Measurements from ENCODE around the gene TBXA2R.
"Not testable (repeated sequence)": the region's sequence is repeated elsewhere in the genome, so short reads cannot be mapped to it uniquely, and the experiment has no call there.

Gene TBXA2R

GRCh38 chr19:3605361-3605760, 1.3 kb downstream of the TBXA2R start:
- DNase-seq (ENCODE audit: low read depth), result no peak

- DNase-seq (ENCODE audit: low read depth), result no peak
These were observed 1.7 kb downstream of the TBXA2R start for GRCh38 chr19:3604987-3605343.

DNA sequence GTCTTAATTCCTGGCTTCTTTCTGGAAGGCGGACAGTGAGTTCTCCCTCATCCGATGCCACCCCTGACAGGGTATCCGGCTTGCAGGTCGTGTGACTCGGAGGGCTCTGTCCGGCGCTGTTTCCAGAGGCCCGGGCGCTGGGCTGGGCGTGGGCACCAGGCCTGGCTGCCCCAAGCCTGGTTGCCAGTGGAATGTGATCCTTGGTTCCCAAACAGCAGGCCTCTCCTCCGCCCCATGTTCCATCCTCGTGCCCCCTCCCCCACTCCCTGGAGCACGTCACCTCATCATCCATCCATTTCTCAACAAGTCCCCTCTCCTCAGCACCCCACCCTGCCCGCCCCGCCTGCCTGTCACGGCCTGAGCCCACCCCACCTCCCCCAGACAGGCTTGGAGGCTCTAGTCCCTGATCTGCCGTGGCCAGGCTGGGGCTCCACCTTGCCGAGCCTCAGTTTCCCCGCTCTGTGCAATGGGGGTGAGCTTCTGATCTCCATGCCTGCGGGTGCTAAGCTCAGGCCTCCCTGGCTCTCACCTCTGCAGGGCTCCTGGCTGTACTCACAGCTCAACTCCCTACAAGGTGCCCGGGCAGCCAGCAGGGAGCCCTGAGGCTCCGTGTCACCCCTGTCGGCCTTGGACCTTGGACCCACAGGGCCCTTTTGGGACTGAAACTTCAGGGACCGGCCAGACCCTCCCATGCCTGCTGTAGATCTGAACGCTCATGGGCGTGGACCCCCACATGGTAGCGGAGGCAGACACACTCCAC, 2.3 kb downstream of the TBXA2R start:
- no peak for DNase-seq (ENCODE audit: low read depth)

DNA sequence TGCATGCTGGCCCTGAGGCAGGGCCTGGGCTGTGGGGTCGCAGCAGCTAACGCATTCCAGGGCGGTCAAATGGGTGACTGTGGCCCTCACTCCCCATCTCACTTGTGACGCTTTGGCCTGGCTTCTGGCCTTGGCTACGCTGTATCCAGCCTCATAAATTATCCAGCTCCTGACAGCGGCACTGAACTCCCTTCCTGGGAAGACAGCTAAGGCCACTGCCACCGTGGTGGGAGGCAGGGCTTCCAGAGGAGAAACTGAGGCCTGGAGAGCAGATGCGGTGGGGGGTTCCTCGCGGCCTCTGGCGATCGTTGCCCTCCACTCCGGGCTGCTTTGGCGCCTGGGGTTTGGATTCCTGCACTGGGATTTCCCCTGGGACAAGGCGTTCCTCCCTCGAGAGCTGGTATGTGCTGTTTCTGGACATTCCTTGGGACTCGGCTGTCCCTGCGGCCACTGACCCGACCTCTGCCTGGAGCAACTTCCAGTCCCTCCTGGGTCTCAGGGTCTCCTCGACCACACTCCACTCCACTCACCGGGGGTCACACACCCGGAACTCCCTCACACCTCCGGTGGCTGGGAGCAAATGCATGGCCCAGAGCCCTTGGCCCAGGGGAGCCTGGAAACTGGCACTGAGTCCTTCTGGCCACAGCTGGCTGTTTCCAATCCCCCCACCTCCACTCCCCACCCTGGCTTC, 3.4 kb downstream of the TBXA2R start:
- DNase-seq (ENCODE audit: low read depth), result no peak

DNA sequence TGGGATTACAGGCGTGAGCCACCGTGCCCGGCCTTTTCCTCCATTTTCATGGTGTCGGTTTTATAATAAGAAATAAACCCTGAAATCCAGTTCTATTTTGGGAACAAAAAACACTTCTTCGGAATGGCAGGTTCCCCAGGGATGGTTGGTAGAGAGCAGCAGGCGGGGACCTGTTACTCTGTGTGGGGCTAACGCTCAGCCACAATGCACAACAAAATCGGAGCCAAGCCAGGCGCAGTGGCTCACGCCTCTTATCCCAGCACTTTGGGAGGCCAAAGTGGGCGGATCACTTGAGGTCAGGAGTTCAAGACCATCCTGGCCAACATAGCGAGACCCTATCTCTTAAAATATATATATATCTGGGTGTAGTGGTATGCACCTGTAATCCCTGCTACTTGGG, 5.7 kb downstream of the TBXA2R start:
- DNase-seq (ENCODE audit: low read depth), result no peak

- no peak for DNase-seq (ENCODE audit: low read depth)
These were observed 6.9 kb downstream of the TBXA2R start for GRCh38 chr19:3599776-3600187.

DNA sequence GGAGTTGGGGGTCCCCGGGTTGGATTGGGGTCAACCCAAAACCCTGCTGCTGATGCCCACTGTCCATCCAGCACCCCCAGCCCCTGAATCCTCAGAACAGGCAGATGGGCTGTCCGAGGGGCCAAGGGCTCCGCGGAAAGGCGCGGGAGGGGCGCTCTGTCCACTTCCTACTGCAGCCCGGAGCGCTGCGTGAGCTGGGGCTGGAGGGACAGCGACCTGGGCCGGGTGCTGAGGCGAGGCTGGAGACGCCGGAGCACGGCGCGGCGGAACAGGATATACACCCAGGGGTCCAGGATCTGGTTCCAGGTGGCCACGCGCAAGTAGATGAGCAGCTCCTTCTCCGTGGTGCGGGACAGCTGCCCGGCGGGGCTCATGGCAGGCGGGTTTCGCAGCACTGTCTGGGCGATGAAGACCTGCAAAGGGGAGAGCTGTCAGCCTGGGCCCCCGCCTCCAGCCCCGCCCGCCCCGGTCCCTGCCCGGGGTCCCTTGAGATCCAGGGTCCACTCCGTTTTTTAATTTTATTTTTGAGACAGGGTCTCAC, 11.1 kb downstream of the TBXA2R start:
- DNase-seq (ENCODE audit: low read depth), result no peak

GRCh38 chr19:3593156-3593555, 13.5 kb downstream of the TBXA2R start:
- DNase-seq (ENCODE audit: low read depth), result no peak

- DNase-seq (ENCODE audit: low read depth), result no peak
These were observed 14.6 kb downstream of the TBXA2R start for GRCh38 chr19:3591876-3592613.

DNA sequence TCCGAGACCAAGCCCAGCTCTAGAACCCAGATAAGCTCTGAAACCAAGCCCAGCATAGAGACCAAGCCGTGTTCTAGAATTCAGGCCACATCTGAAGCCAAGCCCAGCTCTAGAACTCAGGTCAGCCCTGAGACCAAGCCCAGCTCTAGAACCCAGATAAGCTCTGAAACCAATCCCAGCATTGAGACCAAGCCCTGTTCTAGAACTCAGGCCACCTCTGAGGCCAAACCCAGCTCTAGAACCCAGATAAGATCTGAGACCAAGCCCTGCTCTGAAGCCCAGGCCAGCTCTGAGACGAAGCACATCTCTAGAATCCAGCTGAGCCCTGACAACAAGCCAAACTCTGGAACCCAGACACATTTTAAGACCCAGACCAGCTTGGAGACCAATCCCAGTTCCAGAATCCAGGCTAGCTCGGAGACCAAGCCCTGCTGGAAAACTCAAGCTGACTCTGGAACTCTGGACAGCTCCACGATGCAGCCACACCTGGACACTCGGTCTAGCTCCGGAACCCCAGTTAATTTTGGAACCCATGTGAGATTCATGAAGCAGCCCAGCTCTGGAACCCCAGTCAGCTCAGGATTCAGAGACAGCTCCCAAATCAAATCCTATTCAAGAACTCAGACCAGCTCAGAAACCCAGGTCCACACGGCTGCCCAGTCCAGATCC, 15.6 kb downstream of the TBXA2R start:
- DNase-seq (ENCODE audit: low read depth), result no peak

DNA sequence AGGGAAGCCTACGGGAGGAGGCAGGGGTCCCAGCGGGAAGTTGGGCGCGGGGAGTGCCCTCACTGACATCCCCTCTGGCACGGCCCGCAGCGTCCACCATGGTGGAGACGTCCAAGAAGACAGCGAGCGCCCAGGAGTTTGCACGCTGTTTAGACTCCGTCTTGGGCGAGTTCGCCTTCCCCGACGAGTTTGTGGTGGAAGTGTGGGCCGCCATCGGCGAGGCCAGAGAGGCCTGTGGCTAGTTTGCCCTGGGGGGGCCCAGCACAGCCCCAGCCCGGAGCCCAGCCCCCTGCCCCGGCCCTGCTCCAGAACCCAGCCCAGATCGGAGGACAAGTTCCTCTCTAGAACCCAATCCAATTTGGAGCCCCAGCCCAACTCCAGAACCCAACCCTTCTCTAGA, 16.7 kb downstream of the TBXA2R start:
- DNase-seq (ENCODE audit: low read depth), result no peak

- no peak for DNase-seq (ENCODE audit: low read depth)
These were observed 17.2 kb downstream of the TBXA2R start for GRCh38 chr19:3589439-3589838.

DNA sequence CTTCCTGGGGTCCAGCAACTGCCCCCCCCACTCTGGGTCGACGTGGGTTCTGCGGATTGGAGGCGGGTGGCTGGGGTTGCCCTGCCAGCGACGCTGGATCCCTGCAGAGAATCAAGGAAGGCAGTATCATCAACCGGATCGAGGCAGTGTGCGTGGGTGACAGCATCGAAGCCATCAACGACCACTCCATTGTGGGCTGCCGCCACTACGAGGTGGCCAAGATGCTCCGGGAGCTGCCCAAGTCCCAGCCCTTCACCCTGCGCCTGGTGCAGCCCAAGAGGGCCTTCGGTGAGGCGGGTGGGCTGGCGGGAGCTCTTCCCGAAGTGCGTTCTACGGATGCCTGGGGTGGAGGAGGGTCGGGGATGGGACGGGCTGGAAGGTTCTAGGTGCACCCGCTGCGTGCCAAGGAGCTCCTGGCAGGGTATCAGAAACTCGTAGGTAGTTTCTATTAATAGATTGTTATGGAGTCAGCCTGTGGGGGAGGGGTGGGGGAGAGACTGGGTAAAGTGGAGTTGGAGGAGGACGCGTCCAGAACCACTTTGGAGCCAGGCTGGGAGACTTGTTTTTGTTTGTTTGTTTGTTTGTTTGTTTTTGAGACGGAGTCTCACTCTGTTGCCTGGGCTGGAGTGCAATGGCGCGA, 19.8 kb downstream of the TBXA2R start:
- DNase-seq (ENCODE audit: low read depth), result no peak

DNA sequence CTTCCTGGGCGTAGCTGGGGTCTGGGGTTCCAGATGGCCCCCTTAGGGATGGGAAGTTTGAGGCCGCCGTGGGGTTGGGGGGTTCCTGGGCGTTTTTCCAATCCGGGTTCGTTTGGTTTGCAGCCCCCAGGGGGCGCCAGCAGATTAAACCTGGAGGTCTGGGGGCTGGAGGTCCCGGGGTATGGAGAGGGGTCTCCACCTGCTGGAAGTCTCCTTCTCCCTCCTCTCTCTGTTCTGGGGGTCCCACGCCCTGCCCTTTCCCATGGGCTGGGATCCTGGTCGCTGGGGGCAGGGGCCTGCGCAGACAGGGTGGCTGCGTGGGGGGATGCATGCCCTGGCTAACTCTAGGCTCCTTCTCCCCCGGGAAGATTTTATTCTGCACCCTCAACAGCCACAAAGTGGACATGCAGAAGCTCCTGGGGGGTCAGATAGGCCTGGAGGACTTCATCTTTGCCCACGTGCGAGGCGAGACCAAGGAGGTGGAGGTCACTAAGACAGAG, 20.5 kb downstream of the TBXA2R start:
- DNase-seq (ENCODE audit: low read depth), result no peak

DNA sequence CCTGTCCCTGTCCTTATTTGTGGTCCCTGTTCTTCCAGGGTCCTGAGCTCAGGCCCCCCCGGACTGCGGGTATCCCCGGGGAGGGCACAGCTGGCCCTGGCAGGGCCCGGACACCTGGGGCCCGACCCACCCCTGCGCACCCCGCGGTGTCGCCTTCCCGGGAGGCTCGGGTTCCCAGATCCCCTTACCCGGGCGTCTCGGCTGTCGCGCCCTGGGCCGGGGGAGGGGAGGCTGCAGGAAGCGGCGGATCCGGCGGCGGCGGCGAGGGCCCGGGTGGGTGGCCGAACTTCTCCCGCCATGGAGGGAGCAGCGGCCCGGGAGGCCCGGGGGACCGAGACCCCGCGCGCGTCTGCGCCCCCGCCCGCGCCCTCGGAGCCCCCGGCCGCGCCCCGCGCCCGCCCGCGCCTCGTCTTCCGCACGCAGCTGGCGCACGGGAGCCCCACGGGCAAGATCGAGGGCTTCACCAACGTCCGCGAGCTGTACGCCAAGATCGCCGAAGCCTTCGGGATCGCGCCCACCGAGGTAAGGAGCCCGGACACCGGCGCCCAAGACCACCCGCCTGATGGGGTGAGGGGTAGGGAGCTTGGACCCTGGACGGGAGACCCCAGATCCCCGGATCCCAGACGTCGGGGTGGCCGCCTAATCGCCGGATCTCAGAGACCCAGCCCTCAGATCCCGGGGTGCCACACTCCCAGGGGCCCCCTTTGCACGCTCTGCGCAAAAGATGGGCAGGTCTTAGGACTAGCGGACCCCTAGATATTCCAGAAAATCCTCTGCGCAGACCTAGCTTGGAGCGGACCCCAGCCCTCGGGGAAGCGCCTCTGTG, 21.2 kb downstream of the TBXA2R start, which contains the start of gene GIPC3:
GIPC3 (plus strand) TSS at position 178 of the 826 bp plus-strand sequence; CDS start at position 298, 120 bp downstream.
- no peak for DNase-seq (ENCODE audit: low read depth)

DNA sequence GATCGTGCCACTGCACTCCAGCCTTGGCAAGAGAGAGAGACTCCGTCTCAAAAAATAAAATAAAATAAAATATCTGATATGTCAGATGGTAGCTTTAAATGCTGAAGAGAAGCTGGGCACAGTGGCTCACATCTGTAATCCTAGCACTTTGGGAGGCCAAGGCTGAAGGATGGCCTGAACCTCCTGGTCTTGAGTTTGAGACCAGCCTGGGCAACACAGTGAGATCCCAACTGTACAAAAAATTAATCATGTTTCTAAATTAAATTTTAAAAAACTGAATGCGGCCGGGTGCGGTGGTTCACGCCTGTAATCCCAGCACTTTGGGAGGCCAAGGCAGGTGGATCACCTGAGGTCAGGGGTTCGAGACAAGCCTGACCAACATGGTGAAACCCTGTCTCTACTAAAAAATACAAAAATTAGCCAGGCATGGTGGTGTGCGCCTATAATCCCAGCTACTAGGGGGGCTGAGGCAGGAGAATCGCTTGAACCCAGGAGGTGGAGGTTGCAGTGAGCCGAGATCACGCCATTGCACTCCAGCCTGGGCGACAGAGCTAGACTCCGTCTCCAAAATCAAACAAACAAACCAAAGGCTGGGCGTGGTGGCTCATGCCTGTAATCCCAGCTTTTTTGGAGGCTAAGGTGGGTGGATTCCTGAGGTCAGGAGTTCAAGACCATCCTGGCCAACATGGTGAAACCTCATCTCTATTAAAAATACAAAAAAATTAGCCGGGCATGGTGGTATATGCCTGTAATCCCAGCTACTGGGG, 22.5 kb downstream of the TBXA2R start:
- not testable (repeated sequence) for DNase-seq (ENCODE audit: low read depth)

DNA sequence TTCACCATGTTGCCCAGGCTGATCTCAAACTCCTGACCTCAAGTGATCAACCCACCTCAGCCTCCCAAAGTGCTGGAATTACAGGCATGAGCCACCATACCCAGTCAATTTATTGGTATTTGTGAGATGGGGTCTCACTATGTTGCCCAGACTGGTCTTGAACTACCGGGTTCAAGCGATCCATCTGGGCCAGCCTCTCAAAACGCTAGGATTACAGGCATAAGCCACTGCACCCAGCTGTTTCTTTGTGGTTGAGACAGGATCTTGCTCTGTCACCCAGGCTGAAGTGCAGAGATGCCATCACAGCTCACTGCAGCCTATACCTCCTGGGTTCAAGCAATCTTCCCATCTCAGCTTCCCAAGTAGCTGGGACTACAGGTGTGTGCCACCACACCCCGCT, 24.9 kb downstream of the TBXA2R start:
- DNase-seq (ENCODE audit: low read depth), result not testable (repeated sequence)

GRCh38 chr19:3580156-3580934, 26.3 kb downstream of the TBXA2R start:
- peak; percentile 93 for DNase-seq (ENCODE audit: low read depth)

DNA sequence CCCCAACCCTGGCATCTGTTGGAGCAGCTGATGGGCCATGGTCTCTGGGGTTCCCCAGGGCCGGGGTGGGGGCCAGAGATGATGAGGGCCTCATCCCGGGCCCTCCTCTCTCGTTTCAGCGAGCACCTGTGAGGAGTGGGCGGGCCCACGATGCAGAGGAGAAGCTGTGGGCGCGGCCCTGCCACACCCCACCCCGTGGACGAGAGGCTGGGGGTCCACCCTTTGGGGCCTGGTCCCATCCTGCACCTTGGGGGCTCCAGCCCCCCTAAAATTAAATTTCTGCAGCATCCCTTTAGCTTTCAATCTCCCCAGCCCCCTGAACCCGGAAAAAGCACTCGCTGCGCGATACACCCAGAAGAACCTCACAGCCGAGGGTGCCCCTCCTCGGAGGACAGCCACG, 28.3 kb downstream of the TBXA2R start:
- DNase-seq (ENCODE audit: low read depth), result no peak
